DMS79 (cell line): ENCODE results near the gene WDR55.
A peak's percentile ranks its signal among the peaks of the same experiment; 100 is the strongest.
"Not testable (repeated sequence)": the region's sequence is repeated elsewhere in the genome, so short reads cannot be mapped to it uniquely, and the experiment has no call there.

Experiments
- DNase-seq: peaks from one replicate; lab custom pipeline; 2025; lab: John Stamatoyannopoulos, UW

WDR55 gene

DNA sequence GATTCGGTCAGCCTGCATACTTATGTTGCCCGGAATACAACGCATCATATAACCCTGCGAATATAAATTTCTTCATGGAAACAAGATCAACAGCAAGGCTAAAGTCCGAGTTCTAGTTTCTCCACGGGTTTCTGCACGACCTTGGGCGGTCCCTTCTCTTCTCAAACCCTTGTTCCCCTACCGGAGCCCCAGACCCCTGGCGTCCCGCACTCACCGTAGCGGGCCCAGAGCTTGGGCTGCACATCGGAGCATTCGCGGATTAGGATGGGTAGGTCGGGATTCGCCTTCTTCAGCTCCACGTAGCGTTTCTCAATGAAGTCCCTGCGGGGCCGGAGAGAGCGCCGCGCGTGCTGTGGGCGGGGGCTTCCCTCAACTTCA, 17.7 kb upstream of the WDR55 start:
- DNase-seq: no peak

DNA sequence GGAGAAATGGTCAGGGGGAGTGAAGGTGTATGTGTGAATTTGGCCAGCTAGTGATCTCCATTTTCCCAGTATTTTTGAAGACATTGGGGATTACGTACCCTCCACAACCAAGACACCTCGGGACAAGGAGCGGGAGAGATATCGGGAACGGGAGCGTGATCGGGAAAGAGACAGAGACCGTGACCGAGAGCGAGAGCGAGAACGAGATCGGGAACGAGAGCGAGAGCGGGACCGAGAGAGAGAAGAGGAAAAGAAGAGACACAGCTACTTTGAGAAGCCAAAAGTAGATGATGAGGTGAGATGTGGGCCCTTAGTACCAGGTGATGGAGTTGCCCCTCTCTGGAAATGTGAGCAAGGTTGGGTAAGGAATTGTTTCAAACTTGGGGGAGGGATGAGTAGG, 5.8 kb upstream of the WDR55 start:
- no peak for DNase-seq

DNA sequence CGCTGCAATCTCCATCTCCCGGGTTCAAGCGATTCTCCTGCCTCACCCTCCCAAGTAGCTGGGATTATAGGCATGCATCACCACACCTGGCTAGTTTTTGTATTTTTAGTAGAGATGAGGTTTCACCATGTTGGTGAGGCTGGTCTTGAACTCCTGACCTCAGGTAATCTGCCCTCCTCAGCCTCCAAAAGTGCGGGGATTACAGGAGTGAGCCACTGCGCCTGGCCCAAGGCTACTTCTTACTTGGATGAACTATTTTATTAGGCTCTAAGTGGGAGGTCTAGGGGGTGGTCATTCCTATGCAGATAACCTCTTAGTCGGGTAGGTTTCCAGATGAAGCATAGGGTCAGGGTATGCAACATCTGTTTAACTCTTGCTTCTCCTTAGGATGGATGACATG, 4.3 kb upstream of the WDR55 start:
- not testable (repeated sequence) for DNase-seq

DNA sequence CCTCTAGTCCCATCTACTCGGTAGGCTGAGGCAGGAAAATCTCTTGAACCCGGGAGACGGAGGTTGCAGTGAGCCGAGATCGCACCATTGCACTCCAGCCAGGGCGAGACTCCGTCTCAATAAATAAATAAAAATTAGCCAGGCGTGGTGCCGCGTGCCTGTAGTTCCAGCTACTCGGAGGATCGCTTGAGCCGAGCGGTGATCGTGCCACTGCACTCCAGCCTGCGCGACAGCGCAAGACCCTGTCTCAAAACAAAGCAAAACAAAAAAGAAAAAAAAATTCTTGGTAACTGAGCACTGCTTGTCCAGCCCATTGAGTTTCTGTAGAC, 710 bp upstream of the WDR55 start:
- no peak for DNase-seq

DNA sequence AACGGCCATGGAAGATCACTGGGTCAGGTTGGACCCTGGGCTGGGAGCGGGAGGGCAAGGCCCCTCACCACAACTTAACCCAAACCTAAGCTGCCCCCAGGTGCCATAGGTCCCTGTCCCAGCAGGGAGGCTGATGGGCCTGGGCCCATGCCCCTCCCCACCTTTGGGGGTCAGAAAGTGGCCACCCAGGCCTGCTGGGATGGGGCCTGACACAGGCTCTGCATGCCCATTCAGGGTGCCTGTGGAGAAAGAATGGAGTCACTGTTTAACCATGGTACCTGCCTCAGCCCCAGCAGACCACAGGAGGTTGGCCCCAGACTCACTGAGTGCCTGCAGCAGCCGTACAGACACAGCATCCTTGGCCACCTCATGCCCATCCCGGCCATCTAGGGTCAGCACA, 6.3 kb downstream of the WDR55 start:
- DNase-seq: not testable (repeated sequence)

DNA sequence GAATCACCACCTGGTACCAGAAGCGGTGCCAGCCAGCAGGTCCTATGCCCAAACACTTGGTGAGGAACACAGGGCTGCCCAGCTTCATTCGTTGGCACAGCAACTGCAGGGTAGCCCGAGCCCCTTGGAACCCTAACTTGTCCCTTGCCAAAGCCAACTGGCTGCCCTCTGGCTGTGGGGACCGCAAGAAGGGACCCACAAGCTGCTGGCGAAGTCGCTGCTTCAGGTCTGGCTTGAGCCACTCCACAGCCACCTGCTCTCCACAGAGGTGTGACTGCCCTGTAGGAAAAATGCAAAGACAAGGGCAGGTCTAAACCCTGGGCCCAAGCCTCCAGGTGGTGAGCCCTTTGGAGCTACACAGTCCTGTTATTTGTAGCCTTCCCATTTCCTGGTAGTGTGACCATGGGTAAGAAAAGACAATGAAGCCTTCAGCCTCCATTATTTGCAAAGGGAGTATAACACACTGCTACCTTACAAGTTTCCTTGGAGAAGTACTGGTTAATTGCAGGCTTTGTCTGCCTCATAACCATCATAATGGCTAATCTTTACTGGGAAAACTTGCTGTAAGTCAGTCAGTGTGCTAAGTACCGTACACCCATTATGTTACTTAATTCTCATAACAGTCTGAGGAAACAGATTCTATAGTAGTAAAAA, 6.9 kb downstream of the WDR55 start:
- no peak for DNase-seq

DNA sequence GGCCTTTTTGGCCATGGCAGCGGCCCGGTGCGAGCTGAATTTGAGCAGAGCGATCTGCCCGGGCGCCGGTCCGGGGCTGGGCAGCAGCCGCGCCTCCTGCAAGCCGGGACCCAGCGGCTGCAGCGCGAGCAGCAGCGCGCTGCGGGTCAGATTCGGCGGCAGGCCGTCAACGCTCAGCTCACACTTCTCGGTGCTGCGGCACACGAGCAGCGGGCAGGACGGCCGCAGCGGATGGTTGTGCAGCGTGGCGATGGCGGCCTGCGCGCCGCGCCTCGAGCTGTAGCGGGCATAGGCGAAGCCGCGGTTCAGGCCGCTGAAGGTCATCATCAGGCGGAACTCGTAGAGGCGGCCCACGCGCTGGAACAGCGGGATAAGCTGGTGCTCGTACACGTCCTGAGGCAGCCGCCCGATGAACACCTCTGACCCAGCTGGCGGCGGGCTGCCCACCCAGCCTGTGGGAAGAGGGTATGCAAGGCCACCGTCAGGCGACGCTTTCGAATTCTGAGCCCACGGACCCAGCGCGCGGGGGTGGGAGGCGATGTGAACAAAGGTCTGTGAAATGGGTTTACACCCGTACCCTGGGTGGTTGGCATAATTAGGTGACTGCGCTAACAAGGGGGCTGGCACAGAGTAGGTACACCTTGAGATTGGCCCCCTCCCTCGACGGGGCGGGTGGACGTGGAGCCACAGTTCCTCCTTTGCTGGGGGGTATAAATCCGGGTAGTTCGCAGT, 7.9 kb downstream of the WDR55 start:
- no peak for DNase-seq

DNA sequence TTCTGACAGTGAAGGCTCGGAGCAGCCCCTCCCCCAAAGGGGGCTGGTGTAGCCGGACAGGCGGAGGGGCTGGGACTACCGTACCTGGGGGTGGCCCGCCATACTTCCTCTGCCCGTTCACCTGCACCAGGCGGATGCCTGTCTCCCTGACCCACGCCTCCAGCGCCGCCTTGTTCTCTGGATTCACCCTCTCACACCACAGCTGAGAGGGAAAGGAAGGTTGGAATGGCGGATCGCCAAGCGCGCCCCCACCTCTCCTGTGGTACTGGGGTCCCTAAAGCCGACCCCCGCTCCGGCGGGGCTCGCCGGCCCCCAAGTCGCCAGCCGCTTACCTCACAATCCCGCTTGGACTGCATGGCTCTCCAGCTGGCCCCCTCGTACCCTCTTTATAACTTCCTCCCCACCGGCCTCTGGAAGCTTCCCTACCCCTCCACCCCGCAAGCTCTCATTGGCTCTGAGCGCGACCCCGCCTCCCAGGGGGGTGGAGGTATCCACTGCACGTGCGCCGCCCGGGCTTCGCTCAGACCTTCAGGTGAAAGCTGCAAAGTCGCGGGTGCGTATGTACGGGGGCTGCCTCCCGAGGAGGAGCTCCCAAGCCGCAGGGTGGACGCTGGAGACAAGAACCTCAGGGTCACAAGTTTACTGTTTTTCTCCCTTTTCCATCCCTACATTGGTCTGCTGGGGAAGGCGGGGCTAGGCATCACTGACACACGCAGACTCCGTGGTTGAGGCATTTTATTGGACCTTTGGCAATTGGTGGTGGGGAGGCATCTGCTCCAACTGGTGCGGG, 8.7 kb downstream of the WDR55 start, which contains the start of gene DND1:
TSS of gene DND1 (minus strand) at position 390 of the 790 bp plus-strand sequence. CDS start at position 356, 34 bp downstream.
- DNase-seq: no peak

DNA sequence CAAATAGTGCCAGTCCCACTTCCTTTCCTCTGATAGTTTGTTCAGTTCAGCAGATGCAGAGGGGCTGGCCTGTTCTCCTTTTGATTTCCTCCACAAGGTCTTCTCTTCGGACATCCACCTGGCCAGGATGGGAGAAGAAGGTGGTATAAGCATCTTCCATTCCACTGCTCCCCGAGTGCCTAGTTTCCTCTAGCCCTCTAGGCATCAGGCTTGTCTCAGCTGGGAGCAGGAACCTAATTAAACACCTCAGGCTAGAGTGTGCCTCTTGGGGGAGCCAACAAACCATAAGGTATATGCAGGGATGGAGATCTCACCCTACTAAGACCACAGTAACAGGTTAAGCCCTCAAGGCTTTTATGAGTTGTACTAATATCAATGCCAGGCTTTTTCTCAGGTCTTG, 9.5 kb downstream of the WDR55 start:
- DNase-seq: no peak

DNA sequence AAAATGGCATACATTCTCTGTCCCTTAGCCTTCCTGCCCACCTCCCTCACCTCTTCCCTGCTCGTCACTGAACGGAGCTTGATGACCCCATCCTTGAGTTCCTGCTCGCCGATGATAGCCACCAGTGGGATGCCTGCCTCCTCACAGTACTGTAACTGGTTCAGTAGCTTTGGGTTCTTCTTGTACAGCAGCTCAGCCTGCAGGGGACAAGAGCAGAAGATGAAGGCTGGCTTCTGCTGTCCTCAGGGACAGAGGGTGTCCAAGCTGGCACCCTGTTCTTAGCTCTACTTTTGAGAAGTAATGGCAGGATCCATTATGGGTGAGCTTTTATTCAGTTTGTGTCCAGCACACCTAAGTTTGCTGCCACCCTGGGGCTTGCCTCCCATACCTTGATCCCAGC, 9.9 kb downstream of the WDR55 start:
- no peak for DNase-seq

DNA sequence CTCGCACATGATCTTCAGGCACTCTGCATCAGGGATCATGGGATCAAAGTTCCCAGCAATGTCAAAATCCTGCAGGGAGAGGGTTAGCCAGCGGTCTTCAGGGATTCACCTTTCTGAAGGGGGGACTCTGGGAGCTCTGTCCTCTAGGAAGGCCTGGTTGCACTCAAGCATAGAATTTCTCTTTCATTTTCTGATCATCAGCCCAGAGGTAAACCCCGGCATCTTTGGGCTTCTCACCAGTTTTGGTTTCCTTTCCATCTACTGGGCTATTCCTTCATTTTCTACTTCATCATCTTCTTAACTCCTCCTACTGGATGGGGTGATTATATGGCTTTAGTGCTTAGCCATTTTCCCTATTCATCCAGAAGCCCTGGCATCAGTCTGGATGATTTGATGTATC, 13.2 kb downstream of the WDR55 start:
- no peak for DNase-seq

DNA sequence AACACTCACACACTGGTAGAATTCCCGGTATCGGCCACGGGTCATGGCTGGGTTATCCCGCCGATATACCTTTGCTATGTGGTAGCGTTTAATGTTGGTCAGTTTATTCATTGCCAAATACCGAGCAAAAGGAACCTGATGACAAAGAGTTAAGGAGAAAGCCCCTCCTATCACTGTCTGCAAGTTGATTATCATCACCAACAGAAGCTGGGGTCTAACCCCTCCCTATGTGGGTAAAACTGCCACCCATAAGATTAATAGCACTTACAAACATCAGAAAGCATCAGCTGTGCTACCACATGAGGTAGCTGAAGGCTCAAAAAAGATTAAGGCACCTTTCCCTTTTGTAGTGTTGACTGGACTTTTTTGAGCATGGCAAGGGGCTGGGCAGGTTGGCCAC, 14.3 kb downstream of the WDR55 start:
- no peak for DNase-seq

DNA sequence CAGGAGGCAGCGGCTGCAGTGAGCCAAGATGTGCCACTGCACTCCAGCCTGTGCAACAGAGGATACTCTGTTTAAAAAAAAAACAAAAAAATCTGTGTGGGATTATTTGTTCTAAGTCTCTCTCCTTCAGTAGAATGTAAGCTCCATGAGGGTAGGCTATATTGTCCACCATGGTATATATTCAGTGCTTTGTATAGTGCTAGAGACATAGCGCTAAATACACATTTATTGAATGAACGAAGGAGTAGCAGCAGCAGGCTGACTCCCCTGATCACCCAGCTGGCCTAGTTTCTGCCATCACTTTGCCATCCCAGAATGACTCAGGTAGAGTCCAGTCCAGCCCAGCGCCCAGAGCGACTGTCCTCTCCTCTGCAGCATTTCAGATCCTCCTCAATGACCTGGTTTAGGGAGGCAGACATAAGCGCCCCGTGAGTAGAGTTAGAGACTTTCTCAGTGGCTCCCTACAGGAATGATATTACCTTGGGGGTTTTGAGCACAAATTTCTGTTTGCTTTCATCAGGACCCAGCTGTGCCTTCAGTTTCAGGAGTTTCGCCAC, 25.8 kb downstream of the WDR55 start:
- no peak for DNase-seq

DNA sequence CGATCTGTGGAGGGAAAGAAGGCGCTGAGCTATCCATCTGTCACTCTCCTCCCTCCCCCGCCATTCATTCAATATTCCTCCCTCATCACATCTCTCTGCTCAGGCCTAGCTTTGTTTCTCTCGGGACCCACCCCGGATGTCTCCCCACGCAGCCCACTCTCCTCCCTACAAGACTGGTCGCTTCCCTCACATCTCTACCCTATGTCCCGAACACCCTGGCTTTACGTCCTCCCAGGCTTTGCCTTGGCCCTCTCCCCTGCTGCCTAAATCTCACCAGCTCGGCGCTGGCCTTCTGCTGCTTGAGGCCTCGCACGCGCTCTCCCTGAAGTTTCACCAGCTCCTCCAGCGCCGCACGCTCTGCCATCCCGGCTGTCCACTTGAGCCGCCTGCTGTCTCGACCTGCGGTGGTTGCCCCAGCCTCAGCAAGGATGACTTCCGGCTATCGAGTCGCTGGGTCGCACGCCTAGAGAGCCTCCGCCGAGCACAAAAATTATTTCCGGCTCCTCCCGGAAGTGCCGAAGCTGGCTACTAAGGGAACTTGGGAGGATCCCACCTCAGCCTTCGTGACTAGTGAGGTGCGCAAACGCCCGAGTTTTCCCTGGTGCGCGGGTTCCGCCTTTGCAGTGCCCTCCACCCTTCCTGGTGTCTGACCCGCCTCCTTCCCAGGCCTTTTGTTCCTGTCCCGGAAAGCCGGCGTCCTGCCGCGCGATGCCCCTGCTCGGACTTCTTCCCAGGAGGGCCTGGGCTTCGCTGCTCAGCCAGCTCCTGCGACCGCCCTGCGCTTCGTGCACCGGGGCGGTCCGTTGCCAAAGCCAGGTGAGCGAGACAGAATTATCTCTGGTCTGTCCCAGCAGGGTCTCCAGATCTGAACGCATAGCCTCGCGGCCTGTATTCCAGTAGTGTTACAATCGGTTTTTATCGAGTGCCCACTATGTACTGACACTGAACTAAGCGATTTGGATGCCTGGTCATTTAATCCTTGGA, 26.5 kb downstream of the WDR55 start, which contains the start of the genes HARS1 and HARS2:
TSS of gene HARS1 (minus strand) at position 430 of the 984 bp plus-strand sequence. CDS start at position 364, 66 bp downstream.
TSS of gene HARS2 (plus strand) at position 515 of the 984 bp plus-strand sequence. CDS start at position 709, 194 bp downstream.
- DNase-seq: peak; percentile 67

DNA sequence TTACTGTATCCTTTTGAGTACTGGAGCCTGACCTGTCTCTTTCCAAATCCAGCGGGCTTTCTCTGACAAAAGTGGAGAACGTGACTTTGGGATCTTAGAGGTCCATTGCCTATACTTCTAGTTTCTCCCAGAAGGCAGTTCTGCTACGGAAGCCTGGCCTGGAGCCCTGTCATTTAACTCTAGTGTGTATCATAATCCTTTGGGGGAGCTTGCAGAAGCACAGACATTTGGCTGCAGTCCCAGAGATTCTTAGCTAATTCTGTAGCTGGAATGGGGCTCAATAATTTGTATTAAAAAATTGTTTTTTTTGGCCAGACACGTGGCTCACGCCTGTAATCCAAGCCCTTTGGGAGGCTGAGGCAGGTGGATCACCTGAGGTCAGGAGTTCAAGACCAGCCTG, 29.6 kb downstream of the WDR55 start:
- no peak for DNase-seq

DNA sequence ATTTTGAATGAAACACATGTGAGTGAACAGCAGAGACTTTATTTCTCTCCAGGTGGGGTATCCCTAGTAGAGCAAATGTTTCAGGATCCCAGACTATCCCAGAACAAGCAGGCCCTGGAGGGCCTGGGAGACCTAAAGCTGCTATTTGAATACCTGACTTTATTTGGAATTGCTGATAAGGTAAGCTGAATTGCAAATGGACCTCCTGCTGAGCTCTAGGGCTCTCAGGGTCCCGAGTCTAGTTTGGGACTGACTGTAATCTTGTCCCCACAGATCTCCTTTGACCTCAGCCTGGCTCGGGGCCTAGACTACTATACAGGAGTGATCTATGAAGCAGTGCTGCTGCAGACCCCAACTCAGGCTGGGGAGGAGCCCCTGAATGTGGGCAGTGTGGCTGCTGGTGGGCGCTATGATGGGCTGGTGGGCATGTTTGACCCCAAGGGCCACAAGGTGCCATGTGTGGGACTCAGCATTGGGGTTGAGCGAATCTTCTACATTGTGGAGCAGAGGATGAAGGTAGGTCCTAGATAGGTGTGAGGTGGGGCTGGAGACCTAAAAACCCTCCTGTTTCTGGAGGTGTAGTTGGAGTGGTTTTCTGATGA, 32.3 kb downstream of the WDR55 start:
- DNase-seq: no peak

DNA sequence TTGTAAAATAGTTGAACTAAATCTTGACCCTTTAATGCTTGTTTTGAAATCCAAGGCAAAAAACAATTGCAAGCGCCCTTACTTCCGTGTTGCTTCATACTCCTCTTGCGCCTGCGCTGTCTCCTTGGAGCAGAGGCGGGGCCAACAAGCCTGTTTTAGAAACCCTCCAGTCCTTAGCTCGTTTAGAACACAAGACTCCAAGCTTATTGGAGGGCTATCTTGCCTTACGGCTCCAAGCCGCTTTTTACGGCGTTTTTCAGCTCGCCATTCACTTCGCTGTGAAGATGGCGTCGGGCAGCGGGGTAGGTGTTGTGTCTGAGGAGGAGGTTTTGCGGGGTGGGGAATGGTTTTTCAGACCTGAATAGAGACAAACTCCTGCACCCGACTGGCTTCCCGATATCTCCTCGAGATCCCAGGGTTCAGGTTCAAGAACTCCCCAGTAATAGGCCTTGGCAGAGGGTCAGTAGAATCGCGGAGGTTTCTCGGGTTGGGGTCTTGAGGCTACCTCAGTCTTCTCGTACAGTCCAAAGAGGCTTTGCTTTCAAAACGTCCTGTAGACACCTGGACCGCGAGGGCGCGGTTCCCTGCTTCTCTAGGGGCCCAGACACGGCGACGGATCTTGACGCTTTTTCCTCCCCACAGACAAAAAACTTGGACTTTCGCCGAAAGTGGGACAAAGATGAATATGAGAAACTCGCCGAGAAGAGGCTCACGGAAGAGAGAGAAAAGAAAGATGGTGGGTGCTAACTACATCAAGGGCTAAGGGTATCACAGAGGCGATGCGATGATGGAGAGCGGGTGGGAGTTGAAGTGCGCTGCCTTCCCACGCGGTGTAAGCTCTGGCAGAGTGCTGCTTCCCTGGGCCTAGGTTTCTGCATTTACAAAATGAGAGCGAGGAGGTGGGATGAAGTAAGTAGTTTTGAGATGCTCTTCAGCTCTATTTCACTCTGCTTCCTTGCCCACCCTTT, 35.8 kb downstream of the WDR55 start, which contains the start of gene ZMAT2:
TSS of gene ZMAT2 (plus strand) at position 271 of the 968 bp plus-strand sequence. CDS start at position 285, 14 bp downstream.
- DNase-seq: peak; percentile 90

DNA sequence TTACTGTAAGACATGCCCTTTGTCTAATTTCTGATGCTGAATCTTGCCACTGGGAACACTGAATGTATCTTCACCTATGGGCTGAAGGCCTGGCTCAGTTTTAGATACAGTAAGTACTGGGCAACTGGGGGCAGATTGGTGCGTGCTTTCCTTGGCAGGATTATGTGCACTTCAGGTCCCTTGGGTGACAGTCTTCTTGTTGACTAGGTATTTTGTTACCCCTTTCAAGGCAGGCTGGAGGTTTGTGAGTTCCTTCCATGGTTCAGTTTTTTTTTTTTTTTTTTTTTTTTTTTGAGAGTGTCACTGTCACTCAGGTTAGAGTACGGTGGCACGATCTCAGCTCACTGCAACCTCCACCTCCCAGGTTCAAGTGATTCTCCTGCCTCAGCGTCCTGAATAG, 43.1 kb downstream of the WDR55 start:
- DNase-seq: no peak

DNA sequence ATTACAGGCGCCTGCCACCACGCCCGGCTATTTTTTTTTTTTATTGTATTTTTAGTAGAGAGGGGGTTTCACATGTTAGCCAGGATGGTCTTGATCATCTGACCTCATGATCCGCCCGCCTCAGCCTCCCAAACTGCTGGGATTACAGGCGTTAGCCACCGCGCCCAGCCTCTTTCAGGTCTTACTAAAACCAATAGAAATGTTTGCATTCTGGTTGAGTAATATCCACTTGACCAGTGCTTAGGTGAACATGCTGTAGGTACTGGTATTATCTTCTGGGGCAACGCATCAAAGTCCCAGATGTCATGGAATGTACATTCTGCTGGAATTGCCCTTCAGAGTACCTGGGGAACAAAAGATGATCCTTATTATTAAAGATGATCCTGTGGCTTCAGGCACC, 44.1 kb downstream of the WDR55 start:
- not testable (repeated sequence) for DNase-seq
